B cell (primary cell): ENCODE measurements around the gene GTSF1L.

Source experiments
- CTCF ChIP-seq: fragments of 200-600 bp; IDR thresholded peaks from one replicate; pipeline ENCODE4 v1.8.0; 2022; ENCODE audit warnings: antibody characterized with exemption, mild to moderate bottlenecking
- EZH2 ChIP-seq: IDR thresholded peaks from 2 replicates; pipeline ENCODE4 v1.6.1; 2012; ENCODE audit warnings: borderline replicate concordance, low read depth, mild to moderate bottlenecking, moderate library complexity, low read length; ENCODE audit not compliant: insufficient read depth, poor library complexity, severe bottlenecking

- no peak for TF ChIP-seq EZH2
- TF ChIP-seq CTCF: no peak
Observed at GRCh38 chr20:43746344-43747137, 19.7 kb upstream of the GTSF1L start.
